ENCODE results near the gene DMRTA2.

Gene DMRTA2

GRCh38 chr1:50373532-50373931 is 49.7 kb downstream of the DMRTA2 start:
- no peak for DNase-seq

GRCh38 chr1:50371749-50372148 is 51.5 kb downstream of the DMRTA2 start:
- DNase-seq, result peak in 1 of 2 experiments; percentile 31

GRCh38 chr1:50369830-50370229 is 53.4 kb downstream of the DMRTA2 start:
- DNase-seq, result peak in 1 of 2 experiments; percentile 5

- DNase-seq, result no peak
These were observed 54.1 kb downstream of the DMRTA2 start for GRCh38 chr1:50369008-50369634.

- DNase-seq, result peak in 1 of 2 experiments; percentile 26
These were observed 54.9 kb downstream of the DMRTA2 start for GRCh38 chr1:50368179-50369007.
